Measurements from ENCODE around the gene KITLG. TPM values are rescaled to one million over a fixed set of nuclear protein-coding genes. Genes with fewer than 3 reads are reported as not detected.

Gene KITLG
- total RNA-seq, 1 experiment from 2014 or later = 14.5 TPM

DNA sequence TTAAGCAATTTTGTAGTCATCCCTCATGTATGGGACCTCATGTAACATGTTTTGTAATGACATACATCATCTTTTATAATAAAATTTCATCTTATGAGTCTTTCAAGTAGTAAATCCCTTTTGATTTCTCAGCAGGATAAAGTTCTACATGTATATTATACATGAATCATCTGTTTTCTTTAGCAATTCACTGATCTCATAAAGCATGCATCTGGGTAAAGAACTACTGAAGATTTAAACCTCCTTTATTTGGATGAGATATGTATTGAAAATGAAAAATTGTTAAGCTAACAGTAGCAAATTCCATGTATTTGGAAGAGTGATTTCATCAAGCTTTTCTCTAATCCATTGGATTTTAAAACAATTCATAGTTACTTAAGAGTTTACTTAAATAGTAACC is 126.9 kb downstream of the KITLG start:
- H3K36me3 ChIP-seq = no peaks in the 10 kb centered on the region
- no peak overlapping the region for H3K27ac ChIP-seq
- H3K4me3 ChIP-seq = no peak overlapping the region
- DNase-seq = no peak
- no peaks in the 10 kb centered on the region for H3K9me3 ChIP-seq (replicated peaks)
- H3K4me1 ChIP-seq = no peaks in the 10 kb centered on the region
- H3K27me3 ChIP-seq = no peaks in the 10 kb centered on the region

DNA sequence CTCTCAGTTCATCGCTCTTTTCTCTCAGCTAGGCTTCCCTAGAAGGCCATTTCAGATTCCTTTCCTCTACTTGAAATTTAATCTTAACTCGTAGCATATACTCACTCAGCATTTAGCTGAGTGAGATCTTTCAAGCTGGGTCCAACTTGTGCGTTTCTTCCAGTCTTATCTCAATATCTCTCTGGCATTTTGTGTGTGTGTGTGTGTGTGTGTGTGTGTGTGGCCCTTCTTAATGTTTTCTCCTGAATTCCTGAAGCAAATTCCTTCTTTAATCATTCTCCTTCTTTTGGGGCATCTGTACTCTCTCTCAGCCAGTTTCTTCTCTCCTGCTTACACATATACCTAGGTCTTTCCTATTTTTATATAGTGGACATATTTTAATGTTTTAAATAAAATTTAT is 129.1 kb downstream of the KITLG start:
- H3K4me1 ChIP-seq = no peaks in the 10 kb centered on the region
- H3K27me3 ChIP-seq = no peaks in the 10 kb centered on the region
- H3K27ac ChIP-seq = no peak overlapping the region
- H3K9me3 ChIP-seq (replicated peaks) = no peaks in the 10 kb centered on the region
- no peaks in the 10 kb centered on the region for H3K36me3 ChIP-seq
- no peak overlapping the region for H3K4me3 ChIP-seq
- DNase-seq = no peak

DNA sequence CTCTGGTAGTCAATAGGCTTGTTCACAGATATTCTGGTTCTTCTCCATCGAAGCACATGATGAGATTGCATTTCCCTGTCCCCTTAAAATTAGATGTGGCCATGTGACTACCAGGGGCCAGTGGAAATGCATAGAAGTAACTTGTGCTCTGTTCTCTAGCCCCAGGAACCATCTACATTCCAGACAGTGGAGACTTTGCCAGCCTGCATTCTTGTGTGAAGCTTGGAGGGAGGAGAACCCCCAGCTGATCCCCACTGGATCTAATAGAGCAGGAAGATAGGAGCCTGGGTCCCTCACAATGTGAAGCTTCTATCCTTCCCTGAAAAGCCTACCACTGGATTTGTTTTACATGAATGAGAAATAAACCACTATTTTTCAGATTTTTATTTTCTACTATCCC is 130.1 kb downstream of the KITLG start:
- Histone ChIP-seq H3K27ac (no peak overlapping the region), H3K9me3 (replicated peaks) (no peaks in the 10 kb centered on the region), H3K36me3 (no peaks in the 10 kb centered on the region), H3K4me1 (no peaks in the 10 kb centered on the region), H3K27me3 (no peaks in the 10 kb centered on the region), H3K4me3 (no peak overlapping the region)
- DNase-seq = no peak

DNA sequence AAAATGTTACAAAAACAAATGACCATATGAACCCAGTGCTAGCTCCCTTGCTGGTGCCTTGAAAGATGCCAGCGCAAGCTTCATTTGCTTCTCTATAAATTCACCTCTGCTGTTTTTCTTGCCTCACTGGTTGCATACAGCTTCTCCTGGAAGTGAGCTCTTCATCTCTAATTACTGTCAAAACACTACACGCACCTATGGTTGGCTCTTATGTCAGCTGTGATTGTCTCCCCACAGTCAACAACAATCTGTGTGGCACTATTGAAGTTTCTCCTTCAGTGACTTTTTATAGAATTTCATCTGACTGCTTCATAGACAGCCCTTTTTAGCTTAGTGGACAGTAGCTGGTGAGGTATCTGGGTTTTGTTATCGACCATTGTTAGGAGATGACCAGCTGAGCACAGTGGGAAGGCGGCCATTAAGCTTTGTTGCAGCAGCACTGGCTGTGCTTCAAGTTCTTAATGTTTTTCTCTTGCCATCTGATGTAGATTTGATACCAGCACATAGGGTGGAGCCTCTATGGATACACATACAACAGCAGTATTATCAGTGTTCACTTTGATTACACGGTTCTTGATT is 131.8 kb downstream of the KITLG start:
- Histone ChIP-seq H3K4me3 (no peak overlapping the region), H3K27me3 (no peaks in the 10 kb centered on the region), H3K9me3 (replicated peaks) (no peaks in the 10 kb centered on the region), H3K4me1 (no peaks in the 10 kb centered on the region), H3K27ac (no peak overlapping the region), H3K36me3 (no peaks in the 10 kb centered on the region)
- no peak for DNase-seq

DNA sequence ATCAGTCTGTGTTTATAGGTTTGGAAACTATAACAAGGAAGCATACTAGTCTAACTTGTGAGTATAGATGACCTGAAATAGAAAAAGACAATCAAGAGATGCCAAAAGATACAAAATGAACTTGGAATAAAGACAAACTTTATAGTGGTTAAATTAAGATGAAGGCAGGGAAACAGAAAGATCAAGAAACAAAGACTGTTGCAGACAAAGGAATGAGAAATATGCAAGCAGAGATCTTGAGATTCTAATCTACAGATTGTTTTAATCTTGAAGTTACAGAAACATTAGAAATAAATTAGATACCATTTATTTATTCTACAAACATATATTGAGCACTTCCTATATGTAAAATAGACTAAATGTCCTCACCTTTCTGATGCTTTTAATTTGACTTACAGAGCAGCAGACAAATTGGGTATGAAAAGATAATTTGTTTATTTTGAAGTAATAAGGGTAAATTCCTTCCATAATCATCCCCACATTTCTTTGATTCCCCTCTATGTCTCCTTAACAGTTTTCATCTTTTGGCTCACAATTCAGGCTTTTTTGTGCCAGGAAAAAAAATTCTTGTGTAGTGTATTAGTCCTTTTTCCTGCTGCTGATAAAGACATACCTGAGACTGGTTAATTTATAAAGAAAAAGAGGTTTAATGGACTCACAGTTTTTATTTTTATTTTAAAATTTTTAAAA is 134.4 kb downstream of the KITLG start:
- Histone ChIP-seq H3K4me1 (no peaks in the 10 kb centered on the region), H3K9me3 (replicated peaks) (no peaks in the 10 kb centered on the region), H3K36me3 (no peaks in the 10 kb centered on the region), H3K27ac (no peak overlapping the region), H3K27me3 (no peaks in the 10 kb centered on the region), H3K4me3 (no peak overlapping the region)
- no peak for DNase-seq

DNA sequence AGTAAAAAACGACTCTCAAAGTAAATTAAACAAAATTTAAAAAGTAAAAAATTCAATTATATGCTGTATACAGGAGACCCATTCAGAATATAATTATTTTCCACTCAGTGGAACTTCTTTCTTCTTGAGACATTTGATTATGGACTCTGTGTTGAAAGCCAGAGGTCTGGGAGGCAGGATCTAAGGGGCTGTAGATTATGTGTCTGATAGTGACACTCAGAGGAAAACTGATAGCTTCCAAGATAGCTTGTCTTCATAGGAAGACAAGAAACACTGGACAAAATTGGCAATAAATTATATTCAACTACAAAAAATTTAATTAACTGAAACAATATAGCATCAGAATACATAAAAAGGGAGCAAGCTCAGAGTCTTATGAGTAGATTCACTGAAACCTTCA is 135.8 kb downstream of the KITLG start:
- no peaks in the 10 kb centered on the region for H3K9me3 ChIP-seq (replicated peaks)
- no peaks in the 10 kb centered on the region for H3K27me3 ChIP-seq
- H3K4me3 ChIP-seq = no peak overlapping the region
- H3K27ac ChIP-seq = no peak overlapping the region
- H3K4me1 ChIP-seq = no peaks in the 10 kb centered on the region
- H3K36me3 ChIP-seq = no peaks in the 10 kb centered on the region
- DNase-seq = no peak

Measured in SJCRH30 (cell line).